ENCODE results near the gene INAFM2. TPM values are rescaled to one million over a fixed set of nuclear protein-coding genes. Genes with fewer than 3 reads are reported as not detected.

The INAFM2 gene
- polyA plus RNA-seq (ENCODE audit: insufficient read length in 10 of 10): 10 to 100 TPM; 11.4 to 18.1 (median 12.4) TPM
- long read RNA-seq, donor 1, transcript INAFM2-202 (1 exons, 3,052 nt): major isoform, 12 of 12 reads
- long read RNA-seq, donor 1, partial matches to known transcripts: 0 of 12 reads
- long read RNA-seq, donor 1, other reads (novel, unspliced or antisense): 0 of 12 reads
- long read RNA-seq, donor 2, partial matches to known transcripts: 0 of 3 reads
- long read RNA-seq, donor 2, other reads (novel, unspliced or antisense): 0 of 3 reads
- long read RNA-seq, donor 3: 0 reads
- long read RNA-seq, donor 4, transcript INAFM2-202 (1 exons, 3,052 nt): major isoform, 5 of 5 reads
- long read RNA-seq, donor 4, partial matches to known transcripts: 0 of 5 reads
- long read RNA-seq, donor 4, other reads (novel, unspliced or antisense): 0 of 5 reads
- long read RNA-seq, donor 5, transcript INAFM2-202 (1 exons, 3,052 nt): major isoform, 9 of 9 reads
- long read RNA-seq, donor 5, partial matches to known transcripts: 0 of 9 reads
- long read RNA-seq, donor 5, other reads (novel, unspliced or antisense): 0 of 9 reads
- long read RNA-seq, donor 6, transcript INAFM2-202 (1 exons, 3,052 nt): major isoform, 14 of 14 reads
- long read RNA-seq, donor 6, partial matches to known transcripts: 0 of 14 reads
- long read RNA-seq, donor 6, other reads (novel, unspliced or antisense): 0 of 14 reads
- long read RNA-seq, donor 7, partial matches to known transcripts: 0 of 3 reads
- long read RNA-seq, donor 7, other reads (novel, unspliced or antisense): 0 of 3 reads
- long read RNA-seq, donor 8, transcript INAFM2-202 (1 exons, 3,052 nt): major isoform, 13 of 13 reads
- long read RNA-seq, donor 8, partial matches to known transcripts: 0 of 13 reads
- long read RNA-seq, donor 8, other reads (novel, unspliced or antisense): 0 of 13 reads
- long read RNA-seq, donor 9, partial matches to known transcripts: 0 of 1 reads
- long read RNA-seq, donor 9, other reads (novel, unspliced or antisense): 0 of 1 reads

- DNase-seq: peak; percentile 94 to 96 (median 94)
Observed at GRCh38 chr15:40323239-40323952, at the start of gene INAFM2. Gene INAFM2 (plus strand): TSS chr15:40323692. CDS start chr15:40324056, 364 bp downstream.

DNA sequence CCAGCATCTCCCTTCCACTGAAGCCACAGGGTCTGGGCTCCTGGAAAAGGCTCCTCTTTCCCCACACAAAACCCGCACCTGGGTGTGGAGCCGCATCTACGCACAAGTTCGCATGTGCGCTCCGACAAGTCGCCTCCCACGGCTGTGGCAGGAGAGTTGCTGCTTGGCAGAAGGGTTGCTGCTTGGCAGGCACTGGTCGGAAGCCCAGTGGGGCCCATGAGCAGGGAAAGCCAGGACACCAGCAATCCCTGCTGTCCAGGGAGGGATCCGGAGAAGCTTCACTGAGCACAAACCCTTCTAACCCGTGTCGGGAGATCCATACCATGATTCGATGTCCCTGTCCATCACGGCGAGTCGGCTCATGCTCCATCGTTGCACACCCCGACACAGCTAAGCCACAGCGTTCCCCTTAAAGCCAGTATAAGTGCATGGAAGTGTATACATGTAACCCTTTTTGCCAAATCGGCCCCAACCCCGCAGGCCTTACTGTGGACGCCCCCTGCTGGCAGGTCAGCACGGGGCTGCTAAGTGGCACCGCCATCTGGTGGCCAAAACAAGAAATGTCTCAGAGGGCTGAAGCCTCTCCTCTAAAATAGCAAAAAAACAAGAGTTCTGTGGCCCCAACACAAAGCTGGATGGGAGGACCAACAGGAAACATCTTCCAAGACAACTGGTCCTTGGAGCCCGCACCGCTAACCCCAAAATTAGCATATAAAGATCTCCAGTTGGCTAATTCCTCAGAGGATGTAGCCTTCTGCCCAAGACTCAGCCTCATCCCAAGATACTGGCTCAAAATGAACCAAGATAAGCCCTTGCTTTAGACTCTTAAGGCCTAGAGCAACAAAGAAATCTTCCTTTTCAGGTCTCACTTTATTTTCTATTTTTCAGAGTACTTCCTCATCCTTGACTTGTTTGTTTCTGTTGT lies 48.9 kb upstream of the INAFM2 start:
- DNase-seq: peak; percentile 57 to 86 (median 80)

- no peak for DNase-seq
Observed at GRCh38 chr15:40275523-40275922, 48.0 kb upstream of the INAFM2 start.

DNA sequence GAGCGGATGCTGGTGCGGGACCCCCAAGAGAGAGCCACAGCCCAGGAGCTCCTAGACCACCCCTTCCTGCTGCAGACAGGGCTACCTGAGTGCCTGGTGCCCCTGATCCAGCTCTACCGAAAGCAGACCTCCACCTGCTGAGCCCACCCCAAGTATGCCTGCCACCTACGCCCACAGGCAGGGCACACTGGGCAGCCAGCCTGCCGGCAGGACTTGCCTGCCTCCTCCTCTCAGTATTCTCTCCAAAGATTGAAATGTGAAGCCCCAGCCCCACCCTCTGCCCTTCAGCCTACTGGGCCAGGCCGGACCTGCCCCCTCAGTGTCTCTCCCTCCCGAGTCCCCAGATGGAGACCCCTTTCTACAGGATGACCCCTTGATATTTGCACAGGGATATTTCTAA lies 47.5 kb upstream of the INAFM2 start:
- DNase-seq: no peak

DNA sequence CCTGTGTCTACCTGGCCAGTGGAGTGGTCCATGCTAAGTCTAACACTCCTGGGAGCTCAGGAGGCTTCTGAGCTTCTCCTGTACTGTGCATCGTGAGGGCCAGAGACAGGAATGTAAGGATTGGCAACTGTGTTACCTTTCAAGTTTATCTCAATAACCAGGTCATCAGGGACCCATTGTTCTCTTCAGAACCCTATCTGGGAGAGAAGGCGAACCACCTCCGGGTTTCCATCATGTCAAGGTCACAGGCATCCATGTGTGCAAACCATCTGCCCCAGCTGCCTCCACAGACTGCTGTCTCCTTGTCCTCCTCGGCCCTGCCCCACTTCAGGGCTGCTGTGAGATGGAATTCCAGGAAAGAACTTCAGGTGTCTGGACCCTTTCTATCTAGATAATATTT lies 46.6 kb upstream of the INAFM2 start:
- no peak for DNase-seq

GRCh38 chr15:40277471-40277870 lies 46.0 kb upstream of the INAFM2 start:
- DNase-seq: peak in 1 of 3 donors; percentile 45

DNA sequence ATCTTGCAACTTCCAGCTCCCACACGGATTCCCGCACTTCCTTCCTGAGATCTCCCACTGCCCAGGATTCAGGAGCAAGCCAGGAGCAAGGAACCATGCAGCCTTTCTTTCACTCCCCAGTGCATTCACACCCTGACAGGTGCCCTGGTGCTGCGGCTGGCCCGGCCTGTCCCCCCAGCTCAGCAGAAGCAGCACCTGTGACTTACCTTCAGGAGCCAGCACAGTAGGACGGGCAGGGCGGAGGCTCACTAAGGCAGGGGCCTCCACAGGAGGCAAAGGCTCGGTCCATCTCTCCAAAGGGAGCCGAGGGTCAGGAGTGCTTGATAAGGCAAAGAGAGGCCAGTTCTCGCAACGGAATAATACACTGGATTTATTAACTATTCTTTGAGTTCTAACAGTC lies 45.5 kb upstream of the INAFM2 start:
- DNase-seq: no peak

DNA sequence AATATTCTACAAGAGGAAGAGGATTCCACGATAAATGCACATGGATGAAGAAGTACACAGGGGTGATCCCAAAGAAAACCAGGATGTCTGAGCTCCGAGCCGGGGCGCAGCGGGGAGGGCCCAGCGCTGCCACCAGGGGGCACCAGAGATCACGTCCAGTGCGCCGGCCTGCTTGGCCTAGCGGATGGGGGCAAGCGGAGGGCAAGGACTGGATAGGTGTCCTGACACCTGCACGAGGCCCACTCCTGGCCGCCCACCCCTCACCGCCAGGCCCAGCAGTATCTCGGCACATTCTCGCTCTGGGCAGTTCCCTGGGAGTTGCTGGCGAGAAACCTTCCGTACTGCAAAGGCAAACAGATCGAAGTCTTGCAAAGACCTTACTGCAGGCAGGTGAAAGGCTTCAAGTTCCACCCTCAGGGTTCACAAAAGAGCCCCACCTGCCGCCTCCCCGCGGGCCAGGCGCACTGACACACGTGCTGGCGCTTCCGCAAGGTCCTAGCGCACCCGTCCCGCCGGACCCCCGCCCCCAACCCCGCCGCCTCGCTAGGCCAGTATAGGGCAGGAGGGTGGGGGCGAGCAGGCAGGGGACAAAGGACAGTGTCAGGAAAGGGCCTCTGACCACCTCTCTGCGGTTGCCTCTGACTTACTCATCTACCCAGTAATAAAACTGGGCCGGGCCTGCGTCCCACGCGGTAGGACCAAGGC lies 43.9 kb upstream of the INAFM2 start:
- DNase-seq: peak; percentile 37 to 84 (median 72)

GRCh38 chr15:40280260-40281056 lies 43.0 kb upstream of the INAFM2 start:
- DNase-seq: no peak

GRCh38 chr15:40281057-40281800 lies 42.3 kb upstream of the INAFM2 start:
- no peak for DNase-seq

- DNase-seq: no peak
Observed at GRCh38 chr15:40281801-40282146, 41.7 kb upstream of the INAFM2 start.

- DNase-seq: peak in 1 of 3 donors; percentile 71
Observed at GRCh38 chr15:40282147-40282868, 41.2 kb upstream of the INAFM2 start.

- DNase-seq: peak in 1 of 3 donors; percentile 68
Observed at GRCh38 chr15:40282869-40283614, 40.5 kb upstream of the INAFM2 start, which contains the start of gene ANKRD63. Gene ANKRD63 (minus strand): TSS chr15:40283064. CDS start chr15:40282586, 478 bp downstream.

- DNase-seq: peak in 1 of 3 donors; percentile 49
Observed at GRCh38 chr15:40283615-40284300, 39.7 kb upstream of the INAFM2 start.

DNA sequence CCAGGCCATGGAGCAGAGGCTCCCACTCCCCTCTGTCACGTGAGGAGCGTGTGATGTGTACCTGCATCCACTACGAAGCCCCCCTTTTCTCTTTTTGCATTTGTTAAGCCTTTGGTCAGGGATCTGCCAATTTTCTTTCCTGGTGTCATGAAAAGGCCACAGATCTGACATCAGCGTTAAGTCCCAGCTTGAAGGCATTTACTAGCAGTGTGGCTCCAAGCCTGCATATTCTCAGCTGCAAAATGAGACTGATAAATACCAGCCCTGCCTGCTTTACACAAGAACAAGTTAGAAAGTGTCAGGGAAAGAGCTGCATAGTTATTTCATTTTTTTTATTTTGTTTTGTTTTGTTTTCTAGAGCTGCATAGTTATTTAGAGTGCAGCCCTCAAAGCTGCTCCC lies 38.3 kb upstream of the INAFM2 start:
- peak in 2 of 3 donors; percentile 24 to 55 for DNase-seq

- no peak for DNase-seq
Observed at GRCh38 chr15:40285554-40286011, 37.9 kb upstream of the INAFM2 start.

All from muscle of back (tissue), 13 donors.